OCI-LY7 (cell line): ENCODE data around the gene SLC9C2. TPM values are rescaled to one million over a fixed set of nuclear protein-coding genes. Genes with fewer than 3 reads are reported as not detected.
"Not testable (repeated sequence)": the region's sequence is repeated elsewhere in the genome, so short reads cannot be mapped to it uniquely, and the experiment has no call there.

Experiments
- BruUV-seq: library from RNA; stranded (reverse); fragments of 400-500 nt; replicated peaks from 2 replicates; lab custom pipeline; 2021; lab: Mats Ljungman, UMichigan
- CTCF ChIA-PET: fragments of 300-600 bp; sonication (Branson Sonifier 250); formaldehyde crosslinking; loops from one replicate; lab custom pipeline; 2022; ENCODE audit warnings: antibody characterized with exemption; ENCODE audit not compliant: unreplicated experiment; lab: Charles Lee
- POLR2A ChIA-PET: fragments of 300-600 bp; sonication (Branson Sonifier 250); formaldehyde crosslinking; loops from one replicate; lab custom pipeline; 2022; ENCODE audit warnings: antibody characterized with exemption; lab: Charles Lee
- DNase-seq: peaks from one replicate; pipeline ENCODE4 v3.0.0-alpha.2; 2015; ENCODE audit warnings: low spot score
- H2AFZ ChIP-seq: fragments of 200-600 bp; sonication (generic), shearing (Covaris generic); 2 replicates; pipeline ENCODE4 v1.6.1; 2014; ENCODE audit warnings: mild to moderate bottlenecking, antibody characterized with exemption, low read length, moderate library complexity
- H3K27ac ChIP-seq: fragments of 200-600 bp; sonication (generic); 2 replicates; pipeline ENCODE4 v1.5.1; 2014; ENCODE audit warnings: mixed run types, low read depth, mild to moderate bottlenecking, moderate library complexity, low read length, inconsistent platforms; ENCODE audit not compliant: poor library complexity, severe bottlenecking
- H3K36me3 ChIP-seq: fragments of 200-600 bp; sonication (generic); 2 replicates; pipeline ENCODE4 v1.6.1; 2014; ENCODE audit warnings: mild to moderate bottlenecking, antibody characterized with exemption, low read length, moderate library complexity, mixed read lengths; ENCODE audit not compliant: insufficient read depth
- H3K4me1 ChIP-seq: fragments of 200-600 bp; sonication (generic); 2 replicates; pipeline ENCODE4 v1.5.1; 2014; ENCODE audit warnings: mild to moderate bottlenecking, low read length; ENCODE audit not compliant: insufficient read depth, poor library complexity, severe bottlenecking
- H3K4me2 ChIP-seq: fragments of 200-600 bp; sonication (generic); 2 replicates; pipeline ENCODE4 v1.6.1; 2014; ENCODE audit warnings: mild to moderate bottlenecking, low read length
- H3K4me3 ChIP-seq: fragments of 200-600 bp; sonication (generic); 2 replicates; pipeline ENCODE4 v1.5.1; 2014; ENCODE audit warnings: mild to moderate bottlenecking, low read depth, low read length; ENCODE audit not compliant: poor library complexity, severe bottlenecking
- H3K79me2 ChIP-seq: fragments of 200-600 bp; sonication (generic); 2 replicates; pipeline ENCODE4 v1.6.1; 2016; ENCODE audit warnings: low read depth, mild to moderate bottlenecking, low read length, moderate library complexity, mixed read lengths; ENCODE audit not compliant: insufficient read depth
- H3K9me2 ChIP-seq: fragments of 200-600 bp; sonication (generic); 2 replicates; pipeline ENCODE4 v1.6.1; 2016; ENCODE audit warnings: mild to moderate bottlenecking, low read length, mixed read lengths; ENCODE audit not compliant: insufficient read depth
- H3K9me3 ChIP-seq: fragments of 200-600 bp; sonication (generic); 2 replicates; pipeline ENCODE4 v1.6.1; 2014; ENCODE audit warnings: mild to moderate bottlenecking, mixed run types, low read length, mixed read lengths
- H4K20me1 ChIP-seq: fragments of 200-600 bp; sonication (generic); 2 replicates; pipeline ENCODE4 v1.6.1; 2014; ENCODE audit warnings: mild to moderate bottlenecking, antibody characterized with exemption, low read length, moderate library complexity, mixed read lengths; ENCODE audit not compliant: insufficient read depth
- CTCF ChIP-seq: fragments of 200-600 bp; sonication (generic); conservative IDR thresholded peaks from 2 replicates; pipeline ENCODE4 v1.5.1; 2014; ENCODE audit warnings: mild to moderate bottlenecking, antibody characterized with exemption, low read length, moderate library complexity, mixed read lengths
- EZH2phosphoT487 ChIP-seq: fragments of 200-600 bp; sonication (generic); IDR thresholded peaks from 2 replicates; pipeline ENCODE4 v1.6.1; 2018; ENCODE audit warnings: low read depth, borderline replicate concordance, mild to moderate bottlenecking, mixed run types, antibody characterized with exemption, low read length, moderate library complexity, mixed read lengths
- intact Hi-C: fragments of 100-400 bp; cut with micrococcal nuclease; formaldehyde crosslinking; loops from one replicate; pipeline ENCODE4 v1.10.0; 2022; ENCODE audit not compliant: unreplicated experiment
- total RNA-seq, 2 experiments: library from RNA; depleted of rRNA in 1 of 2; stranded (reverse); fragments of >200 nt in 1 of 2; shearing (Covaris generic) in 1 of 2; gene quantifications; 2 replicates each; pipeline ENCODE4 v1.2.3, GENCODE V29; 2014 to 2022

Gene SLC9C2
- total RNA-seq, 2 experiments from 2014 or later, result not detected

DNA sequence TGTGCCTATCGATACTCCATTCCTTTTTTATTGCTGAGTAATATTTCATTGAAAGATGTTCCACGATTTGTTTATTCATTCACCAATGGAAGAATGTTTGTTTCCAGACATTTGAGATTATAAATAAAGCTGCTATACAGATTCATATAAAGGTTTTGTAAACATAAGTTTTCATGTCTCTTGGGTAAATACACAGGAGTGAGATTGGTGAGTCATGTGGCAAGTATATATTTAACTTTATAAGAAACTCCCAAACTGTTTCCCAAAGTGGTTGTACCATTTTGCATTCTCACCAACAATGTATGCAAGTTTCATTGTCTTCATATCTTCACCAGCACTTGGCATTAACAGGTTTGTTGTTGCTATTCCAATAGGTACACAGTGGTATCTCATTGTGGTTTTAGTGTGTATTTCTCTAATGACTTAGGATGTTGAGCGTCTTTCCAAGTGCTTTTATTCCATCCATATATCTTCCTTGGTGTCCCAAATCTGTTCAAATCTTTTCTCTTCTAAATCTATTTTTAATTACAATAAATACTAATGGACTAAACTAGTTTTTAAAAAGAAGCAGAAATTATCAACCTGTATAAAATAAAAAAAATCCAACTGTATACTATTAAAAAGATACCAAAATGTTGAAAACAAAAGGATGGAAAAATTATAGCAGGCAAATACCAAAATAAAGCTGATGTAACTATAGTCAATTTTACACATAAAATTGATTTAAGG, 6.6 kb downstream of the SLC9C2 start:
- no peaks in the 10 kb centered on the region for H4K20me1 ChIP-seq
- intact Hi-C loops, result no loop called here
- no peaks in the 10 kb centered on the region for H3K4me1 ChIP-seq
- H3K36me3 ChIP-seq, result no peaks in the 10 kb centered on the region
- no peak overlapping the region for H2AFZ ChIP-seq
- no peak for TF ChIP-seq CTCF
- TF ChIP-seq EZH2phosphoT487, result no peak
- no peak for DNase-seq
- H3K27ac ChIP-seq, result no peak overlapping the region
- no peak overlapping the region for H3K4me3 ChIP-seq
- no peaks in the 10 kb centered on the region; the same call in 1 of the 2 replicates for H3K9me2 ChIP-seq
- ChIA-PET POLR2A (interaction anchor here (0.7 kb wide), 2 partner anchors 172 to 272 kb away, joined by 3 read pairs; no protein-coding TSS in a partner anchor), CTCF (no interaction called here)
- no TSS peak for BruUV-seq
- H3K9me3 ChIP-seq, result no peaks in the 10 kb centered on the region
- H3K4me2 ChIP-seq, result no peak overlapping the region
- no peaks in the 10 kb centered on the region for H3K79me2 ChIP-seq

GRCh38 chr1:173591138-173591537, 11.7 kb downstream of the SLC9C2 start:
- BruUV-seq, result not testable (repeated sequence)

DNA sequence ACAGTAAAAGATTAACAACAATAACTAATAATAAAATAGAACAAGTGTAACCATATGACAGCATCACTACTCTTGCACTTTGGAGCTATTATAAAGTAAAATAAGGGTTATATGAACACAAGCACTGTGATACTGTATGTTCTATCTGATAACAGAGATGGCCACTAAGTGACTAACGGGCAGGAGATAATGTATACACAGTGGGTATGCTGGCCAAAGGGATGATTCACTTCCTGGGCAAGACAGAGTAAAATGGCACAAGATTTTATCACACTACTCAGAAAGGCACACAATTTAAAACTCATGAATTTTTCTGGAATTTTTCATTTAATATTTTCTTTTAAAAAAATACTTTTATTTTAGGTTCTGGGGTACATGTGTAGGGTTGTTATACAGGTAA, 12.3 kb downstream of the SLC9C2 start:
- no peaks in the 10 kb centered on the region for H3K9me3 ChIP-seq
- no TSS peak for BruUV-seq
- H3K4me1 ChIP-seq, result no peaks in the 10 kb centered on the region
- H3K27ac ChIP-seq, result no peak overlapping the region
- ChIA-PET POLR2A (no interaction called here), CTCF (no interaction called here)
- H3K36me3 ChIP-seq, result no peaks in the 10 kb centered on the region
- no peak overlapping the region for H3K4me2 ChIP-seq
- intact Hi-C loops, result no loop called here
- TF ChIP-seq EZH2phosphoT487 (no peak), CTCF (no peak)
- H2AFZ ChIP-seq, result no peak overlapping the region
- H3K79me2 ChIP-seq, result no peaks in the 10 kb centered on the region
- no peak for DNase-seq
- no peaks in the 10 kb centered on the region for H4K20me1 ChIP-seq
- no peak overlapping the region for H3K4me3 ChIP-seq
- no peaks in the 10 kb centered on the region for H3K9me2 ChIP-seq

More at GRCh38 chr1:173591138-173591537, 11.7 kb downstream of the SLC9C2 start:
- intact Hi-C loops, DNase-seq, H2AFZ ChIP-seq, H3K4me2 ChIP-seq, H3K4me3 ChIP-seq, H3K27ac ChIP-seq, POLR2A ChIA-PET, H4K20me1 ChIP-seq, H3K79me2 ChIP-seq, H3K36me3 ChIP-seq, H3K4me1 ChIP-seq, H3K9me2 ChIP-seq, H3K9me3 ChIP-seq, CTCF ChIA-PET: not testable (repeated sequence)
